HG03060 (cell line): Measurements from ENCODE around the gene PKMYT1.

Source experiments
- ATAC-seq: cut with Tn5 transposase; IDR thresholded peaks from one replicate; pipeline ENCODE4 v1.9.1; 2021; ENCODE audit warnings: low read depth, moderate number of reproducible peaks; ENCODE audit not compliant: unreplicated experiment

The PKMYT1 gene

DNA sequence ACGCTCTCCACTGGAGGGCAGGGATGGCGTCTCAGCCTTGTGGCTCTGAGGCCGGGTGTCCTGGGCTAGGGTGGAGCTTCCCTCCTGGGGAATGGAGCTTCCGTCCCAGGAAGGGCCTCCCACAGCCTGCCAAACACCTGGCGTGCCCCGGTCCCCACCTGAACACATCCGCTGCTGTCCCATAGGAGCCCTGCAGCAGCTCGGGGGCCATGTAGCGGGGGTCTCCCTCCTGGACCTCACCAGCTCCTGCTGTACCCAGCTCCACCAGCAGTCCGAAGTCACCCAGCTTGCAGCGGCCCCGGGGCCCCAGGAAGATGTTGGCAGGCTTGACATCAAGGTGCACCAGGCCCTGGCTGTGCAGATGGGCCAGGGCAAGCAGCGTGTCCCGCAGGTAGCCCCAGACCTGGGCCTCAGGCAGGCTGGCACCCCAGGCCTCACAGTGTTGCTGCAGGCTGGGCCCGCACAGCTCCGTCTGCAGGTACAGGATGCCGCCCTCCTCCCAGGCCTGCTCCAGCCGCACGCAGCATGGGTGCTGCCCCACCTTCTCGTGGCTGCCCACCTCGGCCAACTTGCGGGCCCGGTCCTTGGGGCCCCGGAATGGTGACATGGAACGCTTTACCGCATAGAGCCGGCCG lies 5.0 kb downstream of the PKMYT1 start:
- ATAC-seq = no peak

DNA sequence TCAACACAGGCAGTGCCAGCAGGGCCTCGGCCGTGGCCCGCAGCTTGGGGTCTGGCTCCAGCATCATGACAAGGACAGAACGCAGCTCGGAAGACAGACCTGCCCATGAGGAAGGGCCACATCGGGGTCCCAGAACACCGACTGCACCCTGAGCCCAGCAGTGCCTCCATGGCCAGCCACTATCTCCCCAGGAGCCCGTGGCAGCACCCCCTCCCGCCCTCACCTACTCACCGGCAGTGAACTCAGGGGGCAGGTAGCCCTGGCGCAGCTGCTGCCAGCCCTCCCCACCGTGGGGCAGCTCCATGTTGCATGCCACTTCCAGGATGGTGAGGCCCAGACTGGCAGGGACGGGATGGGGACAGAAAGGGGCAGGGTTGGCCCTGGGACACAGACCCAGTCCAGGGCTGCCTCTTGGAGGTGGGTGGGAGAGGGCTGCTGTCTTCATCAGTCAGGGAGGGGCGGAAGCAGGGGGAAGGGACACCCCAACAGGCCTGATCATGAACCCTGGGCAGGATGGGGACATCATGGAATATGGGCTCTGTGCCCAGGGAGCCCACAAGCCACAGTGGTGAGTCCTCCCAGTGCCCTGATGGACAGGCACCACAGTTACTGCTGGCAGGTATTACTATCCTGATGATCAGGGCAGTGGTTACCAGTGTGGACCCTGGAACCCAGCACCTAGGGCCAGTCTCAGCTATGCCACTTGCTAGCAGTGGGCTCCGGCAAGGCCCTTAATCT lies 5.8 kb downstream of the PKMYT1 start:
- ATAC-seq = no peak

DNA sequence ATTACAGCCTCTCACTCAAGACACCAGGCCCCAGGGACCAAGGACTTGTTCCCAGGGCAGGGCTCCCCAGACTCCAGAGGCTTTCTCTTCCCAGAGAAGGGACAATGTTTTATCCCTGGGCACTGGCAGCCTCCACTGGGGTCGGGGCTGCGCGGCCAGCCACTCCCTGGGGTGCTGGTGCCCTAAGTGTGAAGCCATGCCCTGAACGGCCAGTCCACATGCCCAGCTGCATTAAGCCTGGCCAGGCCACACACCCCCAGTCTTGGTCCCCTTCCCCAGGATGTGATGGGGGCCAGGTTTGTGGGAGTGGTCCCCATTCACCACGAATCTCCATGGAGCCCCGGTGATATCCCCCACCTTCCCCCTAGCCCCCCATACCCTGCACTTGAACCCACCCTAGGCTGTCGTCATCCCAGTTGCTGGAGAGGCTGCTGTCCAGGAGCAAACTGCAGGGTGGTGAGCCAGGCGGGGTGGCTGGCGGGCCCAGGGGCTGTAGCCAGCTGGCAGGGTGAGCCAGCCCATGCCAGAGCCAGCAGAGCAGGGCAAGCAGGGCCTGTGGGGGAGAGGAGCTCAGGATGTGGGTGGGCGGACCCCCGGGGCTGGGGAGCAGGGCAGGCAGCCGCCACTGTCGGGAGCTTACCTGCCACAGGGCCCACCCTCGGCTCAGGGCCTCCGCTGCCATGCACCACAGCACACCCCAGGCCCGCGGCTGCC lies 6.5 kb downstream of the PKMYT1 start:
- ATAC-seq = no peak

DNA sequence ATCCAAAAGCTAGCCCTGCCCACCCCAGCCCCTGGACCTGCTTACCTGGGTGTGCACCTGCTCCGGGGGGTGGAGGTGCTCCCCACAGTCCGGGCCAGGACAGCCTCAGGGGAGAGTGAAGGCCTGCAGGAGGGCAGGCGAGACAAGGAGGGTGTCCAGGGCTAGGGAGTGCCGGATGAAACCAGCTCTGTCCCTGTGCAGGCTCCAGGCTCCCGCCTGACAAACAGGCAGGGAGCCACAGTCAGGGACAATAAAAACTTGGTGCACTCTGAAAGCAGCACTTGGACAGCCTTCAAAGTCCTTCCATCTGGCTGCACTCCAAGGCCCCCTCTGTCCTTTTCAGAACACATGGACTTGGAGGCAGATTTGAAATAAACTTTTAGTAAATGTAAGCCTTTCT lies 7.2 kb downstream of the PKMYT1 start:
- ATAC-seq = no peak

DNA sequence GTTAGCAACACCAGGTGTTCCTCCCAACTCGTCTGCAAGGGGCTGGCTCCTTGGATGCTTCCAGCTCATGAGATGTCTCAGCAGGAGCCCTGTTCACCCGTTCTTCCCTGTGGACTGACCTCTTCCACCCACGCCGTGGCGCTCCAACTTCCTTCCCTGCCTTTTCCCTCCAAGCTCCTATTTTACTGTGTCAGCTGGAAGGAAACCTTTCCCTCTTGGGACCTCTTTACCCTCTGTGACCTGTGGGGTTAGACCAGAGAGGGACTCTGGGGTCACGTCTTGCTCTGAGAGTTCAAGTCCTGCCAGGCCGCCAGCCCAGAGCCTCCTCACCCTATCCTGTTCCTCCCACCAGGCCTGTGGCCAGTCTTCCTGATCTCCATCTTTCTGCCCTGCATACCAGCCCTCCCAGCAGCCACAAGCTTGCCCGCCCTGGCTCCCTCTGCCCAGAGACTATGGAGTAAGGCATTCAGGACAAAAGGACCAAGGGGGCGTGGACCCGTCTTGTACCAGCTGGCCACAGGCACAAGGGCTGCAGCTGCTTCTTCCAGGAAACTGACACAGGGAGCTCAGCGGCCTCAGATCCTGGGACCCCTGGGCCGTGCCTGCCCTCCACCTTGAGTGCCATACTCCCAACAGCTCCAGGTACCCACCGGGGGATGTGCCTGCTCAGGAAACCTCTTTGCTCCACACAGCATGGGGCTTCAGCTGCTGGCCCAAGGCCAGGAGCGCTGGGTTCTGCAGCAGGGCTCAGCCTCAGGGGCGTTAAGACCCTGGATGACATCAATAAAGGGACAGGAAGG lies 8.1 kb downstream of the PKMYT1 start:
- no peak for ATAC-seq

DNA sequence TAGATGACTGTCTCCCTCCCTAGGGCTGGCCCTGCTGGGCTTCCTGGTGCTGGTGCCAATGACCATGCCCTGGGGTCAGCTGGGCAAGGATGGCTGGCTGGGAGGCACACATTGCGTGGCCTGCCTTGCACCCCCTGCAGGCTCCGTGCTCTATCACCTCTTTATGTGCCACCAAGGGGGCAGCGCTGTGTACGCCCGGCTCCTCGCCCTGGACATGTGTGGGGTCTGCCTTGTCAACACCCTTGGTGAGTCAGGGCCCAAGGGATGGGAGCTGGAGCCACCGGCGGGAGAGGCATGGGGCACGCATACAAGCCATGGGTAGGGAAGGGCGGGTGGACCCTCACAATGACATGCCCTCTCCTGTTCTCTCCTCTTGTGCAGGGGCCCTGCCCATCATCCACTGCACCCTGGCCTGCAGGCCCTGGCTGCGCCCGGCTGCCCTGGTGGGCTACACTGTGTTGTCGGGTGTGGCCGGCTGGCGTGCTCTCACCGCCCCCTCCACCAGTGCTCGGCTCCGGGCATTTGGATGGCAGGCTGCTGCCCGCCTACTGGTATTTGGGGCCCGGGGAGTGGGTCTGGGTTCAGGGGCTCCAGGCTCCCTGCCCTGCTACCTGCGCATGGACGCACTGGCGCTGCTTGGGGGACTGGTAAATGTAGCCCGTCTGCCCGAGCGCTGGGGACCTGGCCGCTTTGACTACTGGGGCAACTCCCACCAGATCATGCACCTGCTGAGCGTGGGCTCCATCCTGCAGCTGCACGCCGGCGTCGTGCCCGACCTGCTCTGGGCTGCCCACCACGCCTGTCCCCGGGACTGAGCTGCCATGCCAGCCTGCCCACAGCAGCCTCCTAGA lies 8.9 kb downstream of the PKMYT1 start:
- ATAC-seq = no peak

DNA sequence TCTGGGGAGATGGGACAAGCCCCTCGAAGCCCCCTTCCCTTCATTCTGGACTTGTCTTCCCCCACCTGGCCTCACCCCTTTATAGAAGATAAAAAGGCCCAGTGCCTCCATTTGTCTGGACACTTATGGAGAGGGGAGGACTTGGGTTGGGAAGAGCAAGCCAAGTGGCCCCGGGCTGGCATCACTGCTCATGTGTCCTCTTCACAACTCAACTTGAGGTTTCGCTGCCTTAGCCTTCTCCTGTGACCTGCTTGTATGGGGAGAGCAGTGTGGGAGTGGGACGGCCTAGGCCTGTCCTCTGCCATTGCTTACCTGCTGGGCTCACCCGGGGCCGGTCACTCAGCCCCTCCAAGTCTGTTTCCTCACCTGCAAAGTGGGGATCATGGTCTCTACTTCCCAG lies 9.7 kb downstream of the PKMYT1 start:
- ATAC-seq = no peak

GRCh38 chr16:2969545-2970521 lies 10.4 kb downstream of the PKMYT1 start:
- no peak for ATAC-seq

- ATAC-seq = no peak
Measured at GRCh38 chr16:2968738-2969544, 11.3 kb downstream of the PKMYT1 start, which contains the start of gene PAQR4. PAQR4 (plus strand) TSS chr16:2969348; CDS start chr16:2969675, 327 bp downstream.

- no peak for ATAC-seq
Measured at GRCh38 chr16:2968368-2968737, 11.9 kb downstream of the PKMYT1 start.

DNA sequence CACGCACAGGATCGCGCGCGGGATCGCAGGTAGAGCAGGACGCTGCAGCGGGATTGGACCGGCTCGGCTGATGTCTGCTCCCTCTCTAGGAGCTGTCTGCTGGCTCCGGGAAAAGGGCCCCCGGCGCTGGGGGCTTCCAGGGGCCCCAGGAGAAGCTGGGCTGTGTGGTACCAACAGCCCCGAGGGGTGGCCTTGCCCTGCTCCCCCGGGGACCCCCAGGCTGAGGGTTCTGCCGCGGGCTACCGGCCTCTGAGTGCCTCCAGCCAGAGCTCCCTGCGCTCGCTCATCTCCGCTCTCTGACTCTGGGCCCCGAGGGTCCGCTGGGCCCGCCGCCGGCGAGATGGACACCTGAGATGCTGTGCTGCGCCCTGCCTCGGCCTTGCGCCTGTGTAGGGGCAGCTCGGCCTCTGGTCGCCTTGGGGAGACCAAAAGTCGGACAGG lies 12.5 kb downstream of the PKMYT1 start:
- no peak for ATAC-seq

DNA sequence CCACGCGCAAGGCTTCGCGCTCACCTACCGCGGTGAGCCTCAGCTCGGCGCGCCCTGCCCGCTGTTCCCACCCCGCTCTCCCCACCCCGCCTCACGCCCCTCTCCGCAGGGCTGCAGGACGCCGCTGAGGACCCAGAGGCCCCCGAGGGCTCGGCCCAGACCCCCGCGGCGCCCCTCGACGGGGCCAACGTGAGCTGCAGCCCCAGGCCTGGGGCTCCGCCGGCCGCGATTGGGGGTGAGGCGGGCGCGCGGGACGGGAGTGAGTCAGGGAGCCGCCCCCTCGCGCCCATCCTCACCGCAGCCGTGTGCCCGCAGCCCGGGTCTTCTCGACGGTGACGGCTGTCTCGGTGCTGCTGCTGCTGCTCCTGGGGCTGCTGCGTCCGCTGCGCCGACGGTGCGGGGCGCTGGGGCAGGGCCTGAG lies 13.0 kb downstream of the PKMYT1 start:
- no peak for ATAC-seq

- no peak for ATAC-seq
Measured at GRCh38 chr16:2966808-2967191, 13.4 kb downstream of the PKMYT1 start.

DNA sequence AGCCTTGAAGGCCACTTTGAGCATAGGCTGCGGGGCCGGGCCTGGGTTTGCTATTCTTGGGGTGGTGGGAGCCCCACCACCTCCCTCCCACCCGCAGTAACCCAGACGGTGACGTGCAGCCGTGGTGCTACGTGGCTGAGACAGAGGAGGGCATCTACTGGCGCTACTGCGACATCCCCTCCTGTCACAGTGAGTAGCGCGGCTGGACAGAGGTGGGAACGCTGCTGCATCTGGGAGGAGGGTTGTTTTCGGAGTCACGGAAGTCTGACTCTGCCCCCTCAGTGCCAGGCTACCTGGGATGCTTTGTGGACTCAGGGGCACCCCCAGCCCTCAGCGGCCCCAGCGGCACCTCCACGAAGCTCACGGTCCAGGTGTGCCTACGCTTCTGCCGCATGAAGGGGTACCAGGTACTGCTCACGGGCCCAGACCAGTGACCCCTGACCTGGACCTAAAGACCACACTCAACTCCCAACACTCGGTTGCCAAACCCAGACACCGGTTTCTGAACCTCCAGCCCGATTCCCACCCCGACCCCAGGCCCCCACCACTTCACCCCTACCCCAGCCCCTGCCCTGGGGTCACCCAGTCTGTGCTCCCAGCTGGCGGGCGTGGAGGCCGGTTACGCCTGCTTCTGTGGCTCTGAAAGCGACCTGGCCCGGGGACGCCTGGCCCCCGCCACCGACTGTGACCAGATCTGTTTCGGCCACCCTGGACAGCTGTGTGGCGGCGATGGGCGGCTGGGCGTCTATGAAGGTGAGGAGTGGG lies 14.0 kb downstream of the PKMYT1 start:
- no peak for ATAC-seq

DNA sequence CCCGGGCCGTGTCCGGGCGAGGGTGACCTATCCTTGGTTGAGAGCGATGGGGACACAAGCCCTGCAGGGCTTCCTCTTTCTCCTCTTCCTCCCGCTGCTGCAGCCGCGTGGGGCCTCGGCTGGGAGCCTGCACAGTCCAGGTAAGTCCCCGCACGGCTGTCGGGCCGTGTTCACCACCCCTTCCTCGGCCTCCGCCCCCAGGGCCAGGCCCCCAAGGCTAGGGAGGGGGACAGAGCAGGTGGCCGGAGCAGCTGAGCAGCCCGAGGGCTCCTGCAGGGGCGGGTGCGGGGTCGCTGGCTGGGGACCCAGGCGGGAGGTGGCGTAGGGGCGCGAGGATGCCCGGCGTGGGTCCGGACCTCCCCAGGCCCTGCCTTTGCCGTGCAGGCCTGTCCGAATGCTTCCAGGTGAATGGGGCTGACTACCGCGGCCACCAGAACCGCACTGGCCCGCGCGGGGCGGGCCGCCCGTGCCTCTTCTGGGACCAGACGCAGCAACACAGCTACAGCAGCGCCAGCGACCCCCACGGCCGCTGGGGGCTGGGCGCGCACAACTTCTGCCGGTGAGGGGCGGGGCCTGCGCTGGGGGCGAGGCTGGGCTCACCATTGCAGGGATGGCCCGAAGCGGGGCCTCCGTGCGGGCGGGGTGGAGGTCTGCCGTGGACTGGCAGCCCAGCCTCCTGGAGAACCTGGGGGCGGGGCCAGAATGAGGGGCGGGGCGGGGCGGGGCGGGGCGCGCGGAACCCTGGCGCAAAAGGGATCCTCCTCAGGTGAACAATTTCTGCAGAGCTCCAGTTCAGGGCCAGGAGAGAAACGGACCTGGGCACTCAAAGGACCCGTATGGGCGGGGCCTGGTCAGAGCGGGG lies 15.5 kb downstream of the PKMYT1 start:
- no peak for ATAC-seq

DNA sequence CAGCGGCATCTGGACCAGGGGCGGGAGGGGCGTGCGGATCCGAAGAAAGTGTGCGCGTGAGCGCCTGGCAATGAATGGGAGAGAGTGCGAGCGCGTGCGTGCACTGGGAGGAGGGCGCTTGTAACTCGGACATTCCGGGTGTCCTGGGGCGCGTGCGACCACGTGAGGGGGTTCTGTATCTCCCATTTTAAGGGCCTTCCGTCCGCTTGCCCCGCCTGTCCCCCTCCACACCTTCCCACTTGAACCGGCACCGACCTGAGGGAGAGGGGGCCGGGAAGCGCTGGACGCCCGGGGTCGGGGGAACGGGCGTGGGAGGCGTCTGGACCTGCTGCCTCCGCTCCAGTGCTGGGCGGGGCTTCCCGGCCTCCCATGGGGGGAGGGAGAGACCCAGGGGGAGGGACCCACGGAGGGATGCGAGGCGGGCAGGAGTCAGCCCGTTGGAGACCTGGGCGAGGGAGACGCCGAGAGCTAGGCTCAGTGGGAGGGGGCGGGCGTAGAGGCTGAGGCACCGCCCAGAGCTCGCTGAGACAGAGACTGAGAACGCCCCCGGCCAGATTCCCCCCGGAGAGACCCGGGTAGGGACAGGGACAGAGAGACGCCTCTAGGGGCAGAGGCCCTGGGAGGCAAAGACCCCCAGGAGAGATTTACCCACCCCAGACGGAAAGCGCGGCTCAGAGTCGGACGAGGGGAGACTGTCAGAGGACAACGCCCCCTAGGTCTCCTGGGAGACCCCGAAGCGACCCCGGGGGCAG lies 16.3 kb downstream of the PKMYT1 start, which contains the start of gene KREMEN2:
KREMEN2 (plus strand) TSS at position 553 of the 752 bp plus-strand sequence. CDS start 246 bp downstream, outside the sequence.
- ATAC-seq = no peak
